Keratinocyte (primary cell): ENCODE results near the gene SLC2A9. TPM values are rescaled to one million over a fixed set of nuclear protein-coding genes. Genes with fewer than 3 reads are reported as not detected.
A peak's percentile ranks its signal among the peaks of the same experiment; 100 is the strongest.

ENCODE experiments used
- DNase-seq: peaks from one replicate; pipeline ENCODE4 v3.0.0-alpha.2; 2011; ENCODE audit warnings: low read depth, missing footprints, low spot score
- FAIRE-seq: peaks from 2 replicates; lab custom pipeline; 2011; peaks lifted over from hg19 to GRCh38; lab: Jason Lieb, UNC
- H2AFZ ChIP-seq: 2 replicates; pipeline ENCODE4 v1.6.0; 2012; ENCODE audit warnings: low read length, control low read depth, inconsistent platforms; ENCODE audit not compliant: control insufficient read depth
- H3K27ac ChIP-seq: 2 replicates; pipeline ENCODE4 v1.5.1; 2011; ENCODE audit warnings: low read length; ENCODE audit not compliant: control insufficient read depth, insufficient read depth
- H3K27me3 ChIP-seq: 3 replicates; pipeline ENCODE4 v1.6.0; 2011; ENCODE audit warnings: low read length; ENCODE audit not compliant: control insufficient read depth, insufficient read depth; ENCODE audit errors: extremely low read depth
- H3K36me3 ChIP-seq, 2 experiments: 2 replicates in 1 of 2; 3 replicates in 1 of 2; pipeline ENCODE4 v1.5.1; 2011; ENCODE audit warnings: low read length in 2 of 2, mild to moderate bottlenecking in 1 of 2; ENCODE audit not compliant: control insufficient read depth in 2 of 2, insufficient read depth in 2 of 2; ENCODE audit errors: extremely low read depth in 1 of 2
- H3K4me1 ChIP-seq: 3 replicates; pipeline ENCODE4 v1.5.1; 2011; ENCODE audit warnings: low read length; ENCODE audit not compliant: control insufficient read depth, insufficient read depth; ENCODE audit errors: extremely low read depth
- H3K4me2 ChIP-seq: 3 replicates; pipeline ENCODE4 v1.6.0; 2011; ENCODE audit warnings: low read depth, low read length; ENCODE audit not compliant: control insufficient read depth, insufficient read depth; ENCODE audit errors: extremely low read depth
- H3K4me3 ChIP-seq, 3 experiments: fragments of 200-600 bp in 1 of 3; sonication (generic) in 1 of 3; 2 replicates in 2 of 3; 3 replicates in 1 of 3; pipeline ENCODE4 v1.5.1; 2011 to 2016; ENCODE audit warnings: low read length in 3 of 3, mild to moderate bottlenecking in 3 of 3, control low read depth in 2 of 3, inconsistent platforms in 1 of 3, low read depth in 1 of 3, mixed read lengths in 1 of 3, mixed run types in 1 of 3, moderate library complexity in 1 of 3; ENCODE audit not compliant: control insufficient read depth in 2 of 3, insufficient read depth in 2 of 3; ENCODE audit errors: extremely low read depth in 1 of 3
- H3K79me2 ChIP-seq: 2 replicates; pipeline ENCODE4 v1.6.0; 2012; ENCODE audit warnings: low read length; ENCODE audit not compliant: control insufficient read depth, insufficient read depth
- H3K9ac ChIP-seq: 3 replicates; pipeline ENCODE4 v1.6.0; 2011; ENCODE audit warnings: low read length; ENCODE audit not compliant: control insufficient read depth, insufficient read depth; ENCODE audit errors: extremely low read depth
- H3K9me1 ChIP-seq: 3 replicates; pipeline ENCODE4 v1.6.0; 2011; ENCODE audit warnings: low read length; ENCODE audit not compliant: control insufficient read depth, insufficient read depth; ENCODE audit errors: extremely low read depth
- H3K9me3 ChIP-seq: 2 replicates; pipeline ENCODE4 v1.5.1; 2012; ENCODE audit warnings: low read depth, low read length; ENCODE audit not compliant: control insufficient read depth
- H4K20me1 ChIP-seq: 3 replicates; pipeline ENCODE4 v1.6.0; 2011; ENCODE audit warnings: low read length; ENCODE audit not compliant: control insufficient read depth, insufficient read depth; ENCODE audit errors: extremely low read depth
- CTCF ChIP-seq, 3 experiments: IDR thresholded peaks in 1 of 3; conservative IDR thresholded peaks in 1 of 3; optimal IDR thresholded peaks in 1 of 3; 2 replicates in 2 of 3; 3 replicates in 1 of 3; pipeline versions ENCODE3 to v1.5.1; 2011; ENCODE audit warnings: low read length in 3 of 3, mild to moderate bottlenecking in 3 of 3, moderate library complexity in 2 of 3, control low read depth in 1 of 3, inconsistent platforms in 1 of 3; ENCODE audit not compliant: insufficient read depth in 2 of 3; ENCODE audit errors: extremely low read depth in 1 of 3
- EZH2 ChIP-seq: IDR thresholded peaks from one replicate; pipeline ENCODE4 v1.6.1; 2012; ENCODE audit warnings: inconsistent platforms, mild to moderate bottlenecking, low read length, moderate library complexity
- dilution Hi-C: fragments of 300-500 bp; cut with MboI; formaldehyde crosslinking; loops from one replicate; pipeline ENCODE4 v1.7.0; 2020; ENCODE audit warnings: low sequenced_read_pairs; ENCODE audit not compliant: extremely low pct_ligation_motif_present
- polyA minus RNA-seq, 3 experiments: library from RNA; depleted of rRNA, polyadenylated mRNA; stranded (reverse); fragments of >200 nt; gene quantifications; 1 replicate in 1 of 3; 2 replicates in 1 of 3; 3 replicates in 1 of 3; pipeline ENCODE4 v1.2.3, GENCODE V29; 2011
- polyA plus RNA-seq, 5 experiments: library from polyadenylated mRNA; depleted of rRNA in 3 of 5; stranded (reverse) in 3 of 5; stranded (forward) in 1 of 5; unstranded in 1 of 5; fragments of >200 nt; gene quantifications; 1 replicate in 1 of 5; 2 replicates in 3 of 5; 3 replicates in 1 of 5; pipeline versions ENCODE4 v1.2.1 to v1.2.3, GENCODE V29; 2011 to 2012; ENCODE audit warnings: missing spikeins in 2 of 5, low read depth in 1 of 5, low replicate concordance in 1 of 5

SLC2A9 gene
- polyA plus RNA-seq (37.3 to 44.3 TPM (median 43.5 TPM) in 3 replicates), polyA minus RNA-seq (77.0 to 79.0 TPM (median 77.2 TPM) in 3 replicates)
- 8.9 TPM for polyA plus RNA-seq (2011; ENCODE audit: low read depth)
- polyA plus RNA-seq (2011; cell fraction: cytosol; rRNA removed) = 34.4 and 43.5 TPM in 2 replicates
- 71.8 and 91.0 TPM in 2 replicates for polyA plus RNA-seq (2011; cell fraction: nucleus; rRNA removed)
- polyA plus RNA-seq (2012; ENCODE audit: low replicate concordance) = 11.5 and 33.7 TPM in 2 replicates
- polyA minus RNA-seq (2011; cell fraction: cytosol; rRNA and poly(A)+ RNA removed) = 61.0 TPM
- polyA minus RNA-seq (2011; cell fraction: nucleus; rRNA and poly(A)+ RNA removed) = 92.6 and 125 TPM in 2 replicates

- FAIRE-seq (peak; percentile 79), DNase-seq (no peak)
- dilution Hi-C loops = no loop called here
- Histone ChIP-seq H3K27me3 (no peaks in the 10 kb centered on the region), H3K27ac (peak within 1 kb of the TSS; percentile 76), H2AFZ (peak within 1 kb of the TSS; percentile 44), H3K36me3 (peaks cover 0 to 21% of the 10 kb centered on the region in 2 experiments), H3K4me2 (peak within 1 kb of the TSS; percentile 96), H3K4me1 (peaks cover 43% of the 10 kb centered on the region), H3K79me2 (peaks cover 30% of the 10 kb centered on the region), H3K9me1 (no peaks in the 10 kb centered on the region), H3K4me3 (peak within 1 kb of the TSS; percentile 52 to 89 (median 77)), H3K9me3 (no peaks in the 10 kb centered on the region), H3K9ac (peak within 1 kb of the TSS; percentile 84), H4K20me1 (no peaks in the 10 kb centered on the region)
- TF ChIP-seq EZH2 = no peak
- no peak for TF ChIP-seq CTCF (optimal IDR thresholded peaks at IDR 0.05 in 1 of 3, IDR thresholded peaks at IDR 0.05 in 1 of 3, conservative IDR thresholded peaks at IDR 0.05 in 1 of 3; ENCODE audit: extremely low read depth in 1 of 3, insufficient read depth in 2 of 3, low read length in 3 of 3)
Observed at GRCh38 chr4:10020871-10021652, at the start of gene SLC2A9. Gene SLC2A9 (minus strand): TSS chr4:10021497. CDS start chr4:10021429, 68 bp downstream.

GRCh38 chr4:10069075-10069642 is 47.9 kb upstream of the SLC2A9 start:
- FAIRE-seq (no peak), DNase-seq (no peak)
- no peaks in the 10 kb centered on the region for H3K79me2 ChIP-seq
- H3K4me3 ChIP-seq = no peak overlapping the region
- no peaks in the 10 kb centered on the region for H3K9me1 ChIP-seq
- no peaks in the 10 kb centered on the region for H3K9me3 ChIP-seq
- no peak overlapping the region for H2AFZ ChIP-seq
- no peaks in the 10 kb centered on the region for H3K4me1 ChIP-seq
- no peak overlapping the region for H3K9ac ChIP-seq
- no peak for TF ChIP-seq CTCF (optimal IDR thresholded peaks at IDR 0.05 in 1 of 3, IDR thresholded peaks at IDR 0.05 in 1 of 3, conservative IDR thresholded peaks at IDR 0.05 in 1 of 3; ENCODE audit: extremely low read depth in 1 of 3, insufficient read depth in 2 of 3, low read length in 3 of 3)
- no peak for TF ChIP-seq EZH2
- no peaks in the 10 kb centered on the region for H4K20me1 ChIP-seq
- H3K36me3 ChIP-seq = peaks cover 13 to 18% of the 10 kb centered on the region in 2 experiments
- no peak overlapping the region for H3K27ac ChIP-seq
- dilution Hi-C loops = no loop called here
- H3K4me2 ChIP-seq = no peak overlapping the region
- no peaks in the 10 kb centered on the region for H3K27me3 ChIP-seq
